Measurements from ENCODE around the gene TACC2.

DNA sequence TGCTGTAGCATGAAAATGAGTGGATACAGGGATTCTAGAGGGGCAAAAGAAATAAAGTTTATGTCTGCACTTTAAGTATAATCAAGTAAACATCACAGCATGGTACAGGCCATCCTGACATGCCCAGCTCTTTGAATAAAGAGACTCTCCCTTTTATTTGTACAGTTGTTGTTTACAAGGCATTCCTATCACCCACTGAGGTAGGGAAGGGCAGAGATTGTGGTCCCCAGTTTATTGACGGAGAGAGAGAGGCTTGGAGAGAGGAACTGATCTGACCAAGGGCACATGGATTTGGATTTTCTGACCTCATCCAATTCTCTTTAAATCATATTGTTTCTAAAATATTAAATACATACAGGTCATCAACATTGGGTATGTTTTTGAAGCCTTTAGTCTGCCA lies 53.9 kb downstream of the TACC2 start:
- TF ChIP-seq POLR2A (IDR thresholded peaks at IDR 0.05; ENCODE audit: low read length) (no peak), GATA1 (IDR thresholded peaks at IDR 0.05; ENCODE audit: low read depth, low read length) (no peak)
